Fibroblast of mammary gland (primary cell): ENCODE measurements around the gene SURF6.
"Not testable (repeated sequence)": the region's sequence is repeated elsewhere in the genome, so short reads cannot be mapped to it uniquely, and the experiment has no call there.

Source experiments
- DNase-seq: peaks from one replicate; pipeline ENCODE4 v3.0.0-alpha.2; 2010; ENCODE audit warnings: low read depth
- H3K4me3 ChIP-seq: 2 replicates; pipeline ENCODE4 v1.5.1; 2011; ENCODE audit warnings: low read depth, mild to moderate bottlenecking, low read length, moderate library complexity; ENCODE audit not compliant: control insufficient read depth
- TF ChIP-seq, protein P1 (sequence below): conservative IDR thresholded peaks from 2 replicates; pipeline ENCODE4 v1.5.1; 2011; ENCODE audit warnings: low read depth, low read length, inconsistent platforms; ENCODE audit not compliant: control insufficient read depth, insufficient read depth

The SURF6 gene

DNA sequence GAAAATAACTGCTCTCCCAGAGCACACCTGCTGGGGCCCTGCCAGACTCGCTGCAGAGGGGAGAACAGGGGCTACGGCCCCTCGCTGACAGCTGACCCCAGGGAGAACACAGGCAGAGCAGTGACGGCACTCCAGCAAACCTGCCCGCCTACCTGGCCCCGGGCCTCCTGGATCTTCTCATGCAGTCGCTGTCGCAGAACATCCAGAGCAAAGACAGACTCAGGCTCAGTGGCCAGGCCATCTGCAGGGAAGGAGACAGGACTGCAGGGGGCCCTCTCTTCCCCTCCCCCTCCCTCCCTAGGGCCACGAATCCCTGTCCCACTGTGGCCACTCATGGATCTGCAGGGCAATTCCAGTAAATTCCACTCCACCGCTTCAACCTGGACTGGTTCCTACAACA, 2.4 kb downstream of the SURF6 start:
- H3K4me3 ChIP-seq, result no peak overlapping the region
- DNase-seq, result no peak
- TF ChIP-seq, protein P1, sequence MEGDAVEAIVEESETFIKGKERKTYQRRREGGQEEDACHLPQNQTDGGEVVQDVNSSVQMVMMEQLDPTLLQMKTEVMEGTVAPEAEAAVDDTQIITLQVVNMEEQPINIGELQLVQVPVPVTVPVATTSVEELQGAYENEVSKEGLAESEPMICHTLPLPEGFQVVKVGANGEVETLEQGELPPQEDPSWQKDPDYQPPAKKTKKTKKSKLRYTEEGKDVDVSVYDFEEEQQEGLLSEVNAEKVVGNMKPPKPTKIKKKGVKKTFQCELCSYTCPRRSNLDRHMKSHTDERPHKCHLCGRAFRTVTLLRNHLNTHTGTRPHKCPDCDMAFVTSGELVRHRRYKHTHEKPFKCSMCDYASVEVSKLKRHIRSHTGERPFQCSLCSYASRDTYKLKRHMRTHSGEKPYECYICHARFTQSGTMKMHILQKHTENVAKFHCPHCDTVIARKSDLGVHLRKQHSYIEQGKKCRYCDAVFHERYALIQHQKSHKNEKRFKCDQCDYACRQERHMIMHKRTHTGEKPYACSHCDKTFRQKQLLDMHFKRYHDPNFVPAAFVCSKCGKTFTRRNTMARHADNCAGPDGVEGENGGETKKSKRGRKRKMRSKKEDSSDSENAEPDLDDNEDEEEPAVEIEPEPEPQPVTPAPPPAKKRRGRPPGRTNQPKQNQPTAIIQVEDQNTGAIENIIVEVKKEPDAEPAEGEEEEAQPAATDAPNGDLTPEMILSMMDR, result no peak

DNA sequence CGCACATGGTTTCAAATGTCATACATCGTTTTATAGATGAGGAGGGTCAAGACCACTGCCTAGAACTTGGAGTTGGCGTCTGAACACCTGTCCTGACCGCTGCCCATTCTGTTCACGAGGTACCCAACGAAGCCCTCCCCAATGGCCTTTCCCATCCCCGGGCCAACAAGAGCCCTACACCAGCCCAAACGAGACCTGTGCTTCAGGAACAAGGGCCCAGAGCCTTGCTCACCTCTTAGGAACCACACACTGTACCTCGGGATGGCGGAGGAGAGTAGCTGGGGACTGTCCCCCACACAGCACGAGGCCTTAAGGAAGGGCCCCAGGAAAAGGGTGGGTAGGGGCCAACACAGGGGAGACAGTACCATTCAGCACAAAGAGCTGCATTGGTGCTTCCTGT, 3.0 kb downstream of the SURF6 start:
- no peak for DNase-seq
- H3K4me3 ChIP-seq, result no peak overlapping the region
- TF ChIP-seq, protein P1, result no peak

DNA sequence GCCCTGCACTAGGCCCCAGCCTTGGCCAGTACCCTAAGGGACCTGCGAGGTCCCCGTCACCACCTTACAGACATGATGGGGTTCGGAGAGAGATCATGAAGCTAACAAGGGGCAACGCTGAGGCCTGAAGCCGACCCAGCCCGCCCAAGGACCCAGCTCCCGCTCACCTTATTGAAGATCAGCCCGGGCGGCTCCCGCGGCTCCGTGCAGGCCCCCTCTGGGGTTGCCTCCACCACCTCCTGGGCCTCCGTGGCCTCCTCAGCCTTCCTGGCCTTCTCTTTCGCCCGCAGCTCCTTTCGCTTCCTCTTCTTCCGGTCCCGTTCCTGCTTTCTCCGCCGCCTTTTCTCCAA, 3.6 kb downstream of the SURF6 start:
- no peak for DNase-seq
- no peak overlapping the region for H3K4me3 ChIP-seq

DNA sequence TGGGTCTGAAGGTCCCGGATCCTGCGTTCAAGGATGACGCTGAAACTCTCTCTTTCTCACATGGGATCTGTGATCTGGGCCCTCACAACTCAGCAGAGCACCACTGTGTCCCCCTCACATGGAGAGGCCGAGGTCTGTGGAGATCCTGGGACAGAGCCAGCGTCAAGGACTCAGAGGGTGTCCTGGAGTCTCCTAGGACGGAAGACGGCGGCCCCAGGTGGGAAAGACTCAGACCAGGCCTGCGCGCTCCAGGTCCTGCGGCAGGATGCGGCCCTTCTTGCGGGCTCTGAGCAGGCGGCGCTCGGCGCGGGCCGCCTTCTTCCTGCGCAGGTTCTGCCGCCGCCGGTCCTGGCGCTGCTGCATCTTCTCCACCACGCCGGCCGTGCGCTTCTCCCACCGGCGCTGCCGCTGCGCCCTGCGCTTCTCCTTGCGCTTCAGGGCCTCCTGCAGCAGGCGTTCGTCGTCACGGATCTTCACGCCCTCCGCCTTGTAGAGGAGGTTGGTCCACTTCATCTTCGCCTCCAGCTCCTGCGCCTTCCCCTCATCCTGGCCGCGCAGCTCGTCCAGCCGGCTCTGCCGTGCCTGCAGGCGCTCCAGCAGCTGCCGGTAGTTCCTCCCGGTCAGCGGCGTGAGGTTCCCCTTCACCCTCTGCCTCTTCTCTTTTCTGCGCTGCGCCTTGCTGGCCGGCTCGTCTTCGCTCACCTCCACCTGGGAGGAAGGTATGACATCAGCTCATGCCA, 4.2 kb downstream of the SURF6 start:
- H3K4me3 ChIP-seq, result no peak overlapping the region
- TF ChIP-seq, protein P1, result no peak
- no peak for DNase-seq

More for the DNA sequence above, 3.6 kb downstream of the SURF6 start:
- TF ChIP-seq, protein P1, result no peak

DNA sequence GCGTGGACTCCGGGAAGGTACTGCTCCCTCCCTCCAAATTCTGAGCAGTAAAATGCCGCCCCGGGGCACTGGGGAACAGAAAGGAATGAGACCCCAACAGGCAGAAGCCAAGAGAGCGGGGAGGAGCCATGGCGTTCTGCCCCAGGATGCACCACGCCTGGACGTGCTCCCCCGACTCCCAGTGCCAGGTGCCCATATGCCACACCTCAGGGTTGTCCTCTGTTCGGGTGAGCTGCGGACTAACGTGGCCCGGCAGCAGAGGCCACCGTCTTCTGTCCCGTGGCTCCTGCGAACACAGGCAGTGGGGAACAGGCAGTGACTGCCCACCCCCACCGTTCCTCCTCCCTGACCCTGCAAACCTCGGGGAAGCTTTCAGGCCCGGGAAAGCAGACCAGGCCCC, 4.8 kb downstream of the SURF6 start:
- H3K4me3 ChIP-seq, result no peak overlapping the region
- DNase-seq, result no peak
- TF ChIP-seq, protein P1, result no peak

DNA sequence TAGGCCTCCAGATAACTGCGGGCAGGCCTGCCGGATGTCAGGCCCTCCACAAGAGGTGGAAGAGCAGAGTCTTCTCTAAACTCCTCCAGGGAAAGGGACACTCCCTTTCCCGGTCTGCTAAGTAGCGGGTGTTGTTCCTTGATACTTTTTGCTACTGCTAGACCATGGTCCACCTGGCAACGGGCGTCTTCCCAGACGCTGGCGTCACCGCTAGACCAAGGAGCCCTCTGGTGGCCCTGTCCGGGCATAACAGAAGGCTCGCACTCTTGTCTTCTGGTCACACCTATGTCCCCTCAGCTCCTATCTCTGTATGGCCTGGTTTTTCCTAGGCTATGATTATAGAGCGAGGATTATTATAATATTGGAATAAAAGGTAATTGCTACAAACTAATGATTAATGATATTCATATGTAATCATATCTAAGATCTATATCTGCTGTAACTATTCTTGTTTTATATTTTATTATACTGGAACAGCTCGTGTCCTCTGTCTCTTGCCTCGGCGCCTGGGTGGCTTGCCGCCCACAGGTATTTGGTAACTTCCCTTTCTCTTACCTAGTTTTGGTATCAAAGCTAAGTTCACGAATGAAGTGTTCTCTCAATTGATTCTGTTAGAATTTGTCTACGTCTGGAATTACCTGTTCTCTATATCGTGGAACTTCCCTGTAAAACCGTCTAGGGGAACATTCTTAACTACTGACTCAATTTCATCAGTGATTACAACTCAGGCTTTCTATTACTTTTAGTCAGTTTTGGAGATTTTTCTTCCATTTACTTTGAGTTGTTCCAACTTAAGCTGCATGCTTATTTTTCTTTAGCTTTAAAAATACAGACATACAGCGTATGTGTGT, 6.5 kb downstream of the SURF6 start:
- H3K4me3 ChIP-seq, DNase-seq: not testable (repeated sequence)
- TF ChIP-seq, protein P1, result peak; percentile 45
